Measurements from ENCODE around the gene PCNT. TPM values are rescaled to one million over a fixed set of nuclear protein-coding genes. Genes with fewer than 3 reads are reported as not detected.

PCNT gene
- total and polyA plus RNA-seq, 2 experiments from 2014 or later = 14.9 to 23.8 TPM

GRCh38 chr21:46393941-46394594, 70.1 kb downstream of the PCNT start:
- H3K4me3 ChIP-seq = no peak overlapping the region
- no peak for DNase-seq
- no peak for TF ChIP-seq EZH2phosphoT487 (IDR thresholded peaks at IDR 0.05; ENCODE audit: insufficient read depth, low read depth)
- TF ChIP-seq EZH2 (IDR thresholded peaks at IDR 0.05; ENCODE audit: insufficient read depth, poor library complexity, severe bottlenecking) = no peak
- no peak overlapping the region for H3K4me2 ChIP-seq (ENCODE audit: unreplicated experiment)
- H3K27ac ChIP-seq = no peak overlapping the region
- H3K9me3 ChIP-seq (ENCODE audit: low read depth) = no peaks in the 10 kb centered on the region
- 95 to 97% methylated on average over 27 of the region's 27 CpGs for WGBS, 2 experiments (ENCODE audit: low coverage in 1 of 2, low lambda C conversion rate in 2 of 2, missing lambda C conversion rate in 2 of 2)
- no peaks in the 10 kb centered on the region for H4K20me1 ChIP-seq (ENCODE audit: insufficient read depth)
- H3K9ac ChIP-seq = no peak overlapping the region
- no peak overlapping the region for H2AFZ ChIP-seq
- no peaks in the 10 kb centered on the region for H3K9me2 ChIP-seq (ENCODE audit: insufficient read depth)
- H3K36me3 ChIP-seq (ENCODE audit: low read depth) = peaks cover 4% of the 10 kb centered on the region; the same call in 1 of the 2 replicates
- no peaks in the 10 kb centered on the region for H3K27me3 ChIP-seq (replicated peaks; ENCODE audit: insufficient read depth)
- in situ Hi-C loops (cut with MboI) = no loop called here
- peaks cover 15% of the 10 kb centered on the region; the same call in 1 of the 2 replicates for H3K79me2 ChIP-seq (ENCODE audit: insufficient read depth)
- H3F3A ChIP-seq (ENCODE audit: insufficient read depth) = peaks cover 5% of the 10 kb centered on the region
- H3K4me1 ChIP-seq (ENCODE audit: insufficient read depth) = peaks cover 13% of the 10 kb centered on the region; the same call in 1 of the 2 replicates

- no peak overlapping the region for H3K4me3 ChIP-seq
- H3K79me2 ChIP-seq (ENCODE audit: insufficient read depth) = peaks cover 15% of the 10 kb centered on the region; the same call in 1 of the 2 replicates
- WGBS, 2 experiments (ENCODE audit: low coverage in 1 of 2, low lambda C conversion rate in 2 of 2, missing lambda C conversion rate in 2 of 2) = 90 to 93% methylated on average over 13 of the region's 13 CpGs
- in situ Hi-C loops (cut with MboI) = no loop called here
- H3K4me1 ChIP-seq (ENCODE audit: insufficient read depth) = peaks cover 13% of the 10 kb centered on the region; the same call in 1 of the 2 replicates
- no peaks in the 10 kb centered on the region for H3K27me3 ChIP-seq (replicated peaks; ENCODE audit: insufficient read depth)
- TF ChIP-seq EZH2phosphoT487 (IDR thresholded peaks at IDR 0.05; ENCODE audit: insufficient read depth, low read depth) (no peak), EZH2 (IDR thresholded peaks at IDR 0.05; ENCODE audit: insufficient read depth, poor library complexity, severe bottlenecking) (no peak)
- no peak overlapping the region for H3K27ac ChIP-seq
- no peaks in the 10 kb centered on the region for H3K9me2 ChIP-seq (ENCODE audit: insufficient read depth)
- no peak overlapping the region for H3K9ac ChIP-seq
- H3K4me2 ChIP-seq (ENCODE audit: unreplicated experiment) = no peak overlapping the region
- H3F3A ChIP-seq (ENCODE audit: insufficient read depth) = peaks cover 5% of the 10 kb centered on the region
- no peaks in the 10 kb centered on the region; the same call in 1 of the 2 replicates for H3K36me3 ChIP-seq (ENCODE audit: low read depth)
- no peaks in the 10 kb centered on the region for H4K20me1 ChIP-seq (ENCODE audit: insufficient read depth)
- H3K9me3 ChIP-seq (ENCODE audit: low read depth) = no peaks in the 10 kb centered on the region
- H2AFZ ChIP-seq = no peak overlapping the region
- DNase-seq = no peak
Observed at GRCh38 chr21:46394595-46395104, 70.7 kb downstream of the PCNT start.

- no peak overlapping the region for H3K4me2 ChIP-seq (ENCODE audit: unreplicated experiment)
Observed at GRCh38 chr21:46397211-46397905, 73.4 kb downstream of the PCNT start.

GRCh38 chr21:46397993-46398392, 74.0 kb downstream of the PCNT start:
- H3K9me3 ChIP-seq (ENCODE audit: low read depth) = no peaks in the 10 kb centered on the region
- no peaks in the 10 kb centered on the region for H3K27me3 ChIP-seq (replicated peaks; ENCODE audit: insufficient read depth)
- 98% methylated on average over 21 to 22 of the region's 22 CpGs for WGBS, 2 experiments (ENCODE audit: low coverage in 1 of 2, low lambda C conversion rate in 2 of 2, missing lambda C conversion rate in 2 of 2)
- H3K4me1 ChIP-seq (ENCODE audit: insufficient read depth) = peaks cover 5% of the 10 kb centered on the region; the same call in 1 of the 2 replicates
- peaks cover 10% of the 10 kb centered on the region; the same call in 1 of the 2 replicates for H3K36me3 ChIP-seq (ENCODE audit: low read depth)
- TF ChIP-seq EZH2 (IDR thresholded peaks at IDR 0.05; ENCODE audit: insufficient read depth, poor library complexity, severe bottlenecking) (no peak), EZH2phosphoT487 (IDR thresholded peaks at IDR 0.05; ENCODE audit: insufficient read depth, low read depth) (no peak)
- H3K27ac ChIP-seq = no peak overlapping the region
- H2AFZ ChIP-seq = no peak overlapping the region
- H3K79me2 ChIP-seq (ENCODE audit: insufficient read depth) = peaks cover 15% of the 10 kb centered on the region; the same call in 1 of the 2 replicates
- no peaks in the 10 kb centered on the region for H3K9me2 ChIP-seq (ENCODE audit: insufficient read depth)
- H3K4me3 ChIP-seq = no peak overlapping the region
- H3F3A ChIP-seq (ENCODE audit: insufficient read depth) = no peaks in the 10 kb centered on the region; the same call in 1 of the 2 replicates
- H4K20me1 ChIP-seq (ENCODE audit: insufficient read depth) = no peaks in the 10 kb centered on the region
- DNase-seq = no peak
- H3K9ac ChIP-seq = no peak overlapping the region
- in situ Hi-C loops (cut with MboI) = no loop called here
- no peak overlapping the region for H3K4me2 ChIP-seq (ENCODE audit: unreplicated experiment)

More at GRCh38 chr21:46397211-46397905, 73.4 kb downstream of the PCNT start:
- Histone ChIP-seq H2AFZ (no peak overlapping the region), H3F3A (ENCODE audit: insufficient read depth) (peaks cover 4% of the 10 kb centered on the region), H3K9me2 (ENCODE audit: insufficient read depth) (no peaks in the 10 kb centered on the region), H3K27me3 (replicated peaks; ENCODE audit: insufficient read depth) (no peaks in the 10 kb centered on the region), H4K20me1 (ENCODE audit: insufficient read depth) (no peaks in the 10 kb centered on the region), H3K9ac (no peak overlapping the region), H3K4me1 (ENCODE audit: insufficient read depth) (peaks cover 10% of the 10 kb centered on the region; the same call in 1 of the 2 replicates), H3K27ac (no peak overlapping the region), H3K79me2 (ENCODE audit: insufficient read depth) (peaks cover 15% of the 10 kb centered on the region; the same call in 1 of the 2 replicates), H3K4me3 (no peak overlapping the region), H3K9me3 (ENCODE audit: low read depth) (no peaks in the 10 kb centered on the region), H3K36me3 (ENCODE audit: low read depth) (peaks cover 4% of the 10 kb centered on the region; the same call in 1 of the 2 replicates)
- WGBS, 2 experiments (ENCODE audit: low coverage in 1 of 2, low lambda C conversion rate in 2 of 2, missing lambda C conversion rate in 2 of 2) = 89 to 91% methylated on average over 19 to 21 of the region's 21 CpGs
- TF ChIP-seq EZH2 (IDR thresholded peaks at IDR 0.05; ENCODE audit: insufficient read depth, poor library complexity, severe bottlenecking) = no peak
- no peak for TF ChIP-seq EZH2phosphoT487 (IDR thresholded peaks at IDR 0.05; ENCODE audit: insufficient read depth, low read depth)
- in situ Hi-C loops (cut with MboI) = no loop called here
- DNase-seq = no peak

All from GM23248 (cell line).